Adrenal gland (tissue), 5 donors: ENCODE measurements around the gene PAQR8.

Source experiments
- CTCF ChIP-seq, 6 experiments: fragments of 450-650 bp in 4 of 6; fragments of 200-600 bp in 2 of 6; sonication (generic) in 1 of 6; IDR thresholded peaks; 1 replicate in 5 of 6; 2 replicates in 1 of 6; pipeline versions ENCODE4 v1.5.1 to v1.8.0; 2016 to 2021; ENCODE audit warnings: antibody characterized with exemption in 6 of 6, mild to moderate bottlenecking in 2 of 6, moderate library complexity in 1 of 6
- POLR2A ChIP-seq, 2 donors: fragments of 450-650 bp; IDR thresholded peaks; one replicate each; pipeline ENCODE4 v1.6.1; 2017; ENCODE audit warnings: antibody characterized with exemption in 2 of 2, mild to moderate bottlenecking in 2 of 2, moderate library complexity in 1 of 2
- donor health status: DM: no; HTN: no; CAD: no.

- no peak for TF ChIP-seq CTCF (IDR thresholded peaks at IDR 0.05)
- TF ChIP-seq POLR2A (IDR thresholded peaks at IDR 0.05): no peak
Observed at GRCh38 chr6:52360601-52361413, 1.1 kb upstream of the PAQR8 start.
